HG03442 (cell line): ENCODE measurements around the gene KIF5C.
A peak's percentile ranks its signal among the peaks of the same experiment; 100 is the strongest.
"Not testable (repeated sequence)": the region's sequence is repeated elsewhere in the genome, so short reads cannot be mapped to it uniquely, and the experiment has no call there.

Experiments
- ATAC-seq: cut with Tn5 transposase; IDR thresholded peaks from one replicate; pipeline ENCODE4 v1.9.1; 2021; ENCODE audit warnings: mild to moderate bottlenecking, moderate library complexity; ENCODE audit not compliant: unreplicated experiment

KIF5C gene

GRCh38 chr2:148959745-148960144 lies 84.7 kb downstream of the KIF5C start:
- no peak for ATAC-seq

DNA sequence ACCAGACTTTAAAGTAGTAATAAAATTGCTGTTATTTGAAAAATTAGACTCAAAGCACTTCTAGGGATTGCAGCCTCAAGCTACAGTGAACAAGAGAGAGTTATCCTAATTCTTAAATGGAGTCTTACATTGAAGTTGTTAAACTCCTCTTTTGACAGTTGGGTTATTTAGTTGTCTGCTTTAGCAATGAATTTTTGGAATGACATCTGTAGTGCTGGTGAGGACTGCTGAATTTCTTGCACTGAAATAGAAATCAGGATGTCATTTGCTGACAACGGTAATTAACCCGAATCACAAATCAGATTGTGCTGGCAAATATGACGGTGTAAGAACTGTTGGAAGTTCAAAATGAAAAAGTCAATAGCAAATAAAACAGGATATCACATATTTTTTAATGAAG lies 85.5 kb downstream of the KIF5C start:
- ATAC-seq = no peak

DNA sequence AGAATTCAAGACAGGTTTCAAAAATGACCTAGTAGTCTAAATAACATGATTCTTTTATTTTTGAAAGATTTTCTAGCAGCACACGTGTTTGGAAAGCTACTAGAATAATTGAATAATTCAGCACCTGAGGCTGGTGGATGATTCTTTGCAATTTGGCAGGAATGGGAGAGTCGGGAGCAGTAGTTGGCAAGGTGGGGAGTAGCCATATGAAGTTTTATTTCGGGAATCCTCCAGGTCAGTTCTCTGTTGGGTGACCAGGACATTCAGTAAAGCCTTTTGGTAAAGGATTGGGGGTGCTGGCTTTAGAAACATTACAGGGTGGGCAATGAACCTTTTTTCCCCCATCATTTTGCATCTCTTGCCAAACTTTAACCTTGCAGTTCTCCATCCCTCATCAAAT lies 88.4 kb downstream of the KIF5C start:
- no peak for ATAC-seq

- peak; percentile 58 for ATAC-seq
Measured at GRCh38 chr2:148965623-148966437, 90.8 kb downstream of the KIF5C start.

DNA sequence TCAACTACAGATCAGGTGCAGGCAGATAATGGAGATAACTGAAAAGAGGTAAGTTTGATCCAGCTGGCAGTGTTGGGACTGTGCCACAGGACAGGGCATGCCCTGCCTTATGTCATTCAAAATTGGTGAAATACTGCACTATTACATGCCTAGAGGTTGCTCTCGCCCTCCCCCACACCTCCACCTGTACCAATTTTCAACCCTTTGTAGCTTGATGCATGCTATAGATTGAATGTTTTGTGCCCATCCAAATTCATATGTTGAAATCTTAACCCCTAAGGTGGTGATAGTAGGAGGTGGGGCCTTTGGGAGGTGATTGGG lies 91.4 kb downstream of the KIF5C start:
- no peak for ATAC-seq

GRCh38 chr2:148967056-148967455 lies 92.0 kb downstream of the KIF5C start:
- no peak for ATAC-seq

GRCh38 chr2:148967578-148967977 lies 92.6 kb downstream of the KIF5C start:
- ATAC-seq = no peak

- no peak for ATAC-seq
Measured at GRCh38 chr2:148968301-148968700, 93.3 kb downstream of the KIF5C start.

DNA sequence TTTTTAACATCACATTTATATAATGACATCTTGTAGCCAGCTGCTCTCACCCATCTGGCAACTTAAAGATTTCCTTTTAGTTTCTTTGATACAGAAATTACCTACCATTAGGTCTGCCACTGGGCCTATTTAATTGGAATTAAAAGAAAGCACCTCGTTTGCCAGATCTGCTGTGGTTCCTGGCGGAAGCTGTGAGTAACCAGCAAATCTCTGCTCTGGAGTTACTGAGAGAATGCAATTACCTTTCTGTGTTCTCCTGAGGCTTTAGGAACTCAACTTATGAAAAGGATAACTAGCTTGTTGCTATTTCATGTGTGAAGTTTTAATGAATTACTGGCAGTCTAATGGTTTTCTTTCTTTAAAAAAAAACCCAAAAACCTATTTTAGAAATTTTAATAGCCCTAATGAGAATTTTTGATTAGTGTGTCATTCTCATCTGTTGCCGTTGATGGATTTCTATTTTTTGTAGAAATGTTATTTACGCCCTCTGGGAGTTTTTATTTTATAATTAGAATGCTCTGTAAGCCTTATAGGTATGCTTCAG lies 93.8 kb downstream of the KIF5C start:
- no peak for ATAC-seq

DNA sequence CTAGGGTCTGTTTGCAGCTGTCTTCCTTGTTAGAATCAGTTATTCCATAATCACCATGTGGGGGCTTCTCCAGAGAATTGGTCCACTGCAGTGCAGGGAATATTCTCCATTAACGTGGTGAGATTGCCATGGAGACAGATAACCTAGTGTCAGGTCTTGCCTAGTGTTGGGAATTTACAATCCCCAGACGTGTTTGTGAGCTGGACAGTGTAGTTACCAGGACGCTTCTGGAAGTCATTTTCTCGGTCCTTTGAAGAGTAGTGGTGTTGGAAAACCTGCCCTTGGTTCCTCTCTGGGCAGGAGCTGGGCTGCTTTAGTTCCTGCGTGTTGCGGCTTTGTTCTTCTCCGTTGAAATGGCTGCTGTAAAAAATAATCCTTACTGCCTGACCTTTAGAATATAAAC lies 94.6 kb downstream of the KIF5C start:
- ATAC-seq = no peak

DNA sequence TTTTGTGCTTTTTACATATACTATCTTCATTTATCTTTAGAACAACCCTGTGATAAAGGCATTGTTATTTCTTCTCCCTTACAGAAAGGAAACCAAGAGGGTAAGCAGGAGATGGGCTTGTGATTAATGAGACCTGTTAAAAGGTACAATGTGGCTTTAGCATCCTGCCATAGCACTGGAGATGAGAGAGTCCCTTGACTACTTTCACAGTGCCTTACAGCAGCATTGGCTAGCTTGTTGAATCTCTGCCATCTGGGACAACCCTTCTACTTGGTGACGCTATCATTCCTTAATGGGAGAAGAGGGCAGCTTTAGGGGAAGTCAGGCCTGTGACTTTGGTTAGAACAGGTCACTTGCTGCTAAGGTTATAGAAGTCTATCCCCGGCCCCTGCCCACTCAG lies 95.4 kb downstream of the KIF5C start:
- no peak for ATAC-seq

DNA sequence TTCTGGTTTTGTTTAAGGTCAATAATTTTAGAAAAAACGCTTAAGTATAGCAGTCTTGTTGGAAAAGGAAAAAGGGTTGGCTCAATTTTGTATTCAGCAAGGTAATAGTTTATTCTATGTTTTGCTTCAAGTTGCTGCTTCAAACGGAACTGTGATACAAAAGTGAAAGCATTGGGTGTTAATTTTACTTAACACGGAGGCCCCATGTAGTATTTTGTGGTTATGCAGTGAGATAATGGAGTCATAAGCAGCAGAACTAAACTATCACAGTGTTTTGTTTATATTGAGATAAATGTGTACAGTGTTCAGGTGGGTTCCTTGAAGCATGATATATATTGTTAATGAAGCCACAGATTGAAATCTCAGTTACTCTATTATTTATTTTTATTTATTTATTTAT lies 96.5 kb downstream of the KIF5C start:
- ATAC-seq = peak; percentile 91

GRCh38 chr2:148974095-148974494 lies 99.1 kb downstream of the KIF5C start:
- no peak for ATAC-seq

GRCh38 chr2:148978026-148978685 lies 103.1 kb downstream of the KIF5C start:
- no peak for ATAC-seq

DNA sequence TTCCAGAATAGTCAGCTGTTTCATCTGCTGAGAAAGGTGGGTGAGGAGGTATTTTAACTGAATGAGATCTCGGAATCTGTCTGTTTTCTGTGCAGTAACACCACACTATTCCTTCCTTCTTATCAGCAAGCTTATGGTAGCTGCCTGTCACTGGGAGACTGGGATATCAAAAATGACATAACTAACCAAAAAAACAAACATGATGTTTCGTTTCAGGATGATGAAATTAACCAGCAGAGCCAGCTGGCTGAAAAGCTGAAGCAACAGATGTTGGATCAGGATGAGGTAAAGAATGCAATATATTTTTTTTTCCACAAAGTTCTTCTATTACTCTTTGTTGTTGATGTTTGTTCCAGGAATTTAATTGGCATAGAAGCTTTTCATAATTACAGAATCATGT lies 103.7 kb downstream of the KIF5C start:
- ATAC-seq = no peak

DNA sequence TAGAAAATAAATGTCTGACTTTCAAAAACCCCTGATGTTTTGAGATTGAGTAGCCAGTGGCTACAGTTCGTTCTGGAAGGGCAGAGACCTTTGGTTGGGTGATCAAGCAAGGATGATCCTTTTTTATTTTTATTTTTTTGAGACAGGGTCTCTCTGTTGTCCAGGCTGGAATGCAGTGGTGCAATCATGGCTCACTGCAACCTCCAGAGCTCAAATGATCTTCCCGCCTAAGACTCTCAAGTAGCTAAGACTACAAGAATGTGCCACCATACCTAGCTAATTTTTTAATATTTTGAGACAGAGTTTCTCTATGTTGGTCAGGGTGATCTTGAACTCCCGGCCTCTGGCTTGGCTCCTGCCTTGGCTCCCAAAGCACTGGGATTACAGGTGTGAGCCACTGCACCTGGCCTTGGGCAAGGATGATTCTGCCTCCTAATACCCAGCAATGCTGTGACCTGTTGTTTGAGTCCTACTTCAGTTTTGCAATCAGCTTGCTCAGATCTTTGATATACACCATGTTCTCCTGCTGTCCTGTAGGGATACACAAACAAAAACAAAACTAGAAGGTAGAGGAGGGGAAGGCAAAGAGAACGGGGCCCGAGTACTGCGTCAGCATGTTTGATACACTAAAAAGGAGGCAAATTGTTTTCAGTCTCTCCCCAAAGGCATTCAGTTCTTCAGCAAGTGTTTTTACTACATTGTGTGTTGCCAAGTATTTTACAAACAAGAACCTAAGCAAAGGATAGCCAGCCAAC lies 104.3 kb downstream of the KIF5C start:
- ATAC-seq = no peak

GRCh38 chr2:148979919-148980277 lies 104.9 kb downstream of the KIF5C start:
- ATAC-seq = no peak

GRCh38 chr2:148980496-148980895 lies 105.5 kb downstream of the KIF5C start:
- not testable (repeated sequence) for ATAC-seq

DNA sequence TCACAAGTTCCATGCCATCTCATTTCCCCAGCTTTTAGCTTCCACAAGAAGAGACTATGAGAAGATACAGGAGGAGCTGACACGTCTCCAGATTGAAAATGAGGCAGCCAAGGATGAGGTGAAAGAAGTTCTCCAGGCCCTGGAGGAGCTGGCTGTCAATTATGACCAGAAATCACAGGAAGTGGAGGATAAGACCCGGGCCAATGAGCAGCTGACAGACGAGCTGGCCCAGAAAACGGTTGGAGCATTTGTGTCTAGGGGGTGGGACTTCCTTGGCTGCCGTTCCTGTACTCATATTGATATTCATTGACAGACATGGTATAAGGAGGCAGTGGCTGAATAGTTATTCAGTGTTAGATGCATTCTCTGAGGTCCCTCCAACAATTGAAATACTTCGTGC lies 106.3 kb downstream of the KIF5C start:
- no peak for ATAC-seq

DNA sequence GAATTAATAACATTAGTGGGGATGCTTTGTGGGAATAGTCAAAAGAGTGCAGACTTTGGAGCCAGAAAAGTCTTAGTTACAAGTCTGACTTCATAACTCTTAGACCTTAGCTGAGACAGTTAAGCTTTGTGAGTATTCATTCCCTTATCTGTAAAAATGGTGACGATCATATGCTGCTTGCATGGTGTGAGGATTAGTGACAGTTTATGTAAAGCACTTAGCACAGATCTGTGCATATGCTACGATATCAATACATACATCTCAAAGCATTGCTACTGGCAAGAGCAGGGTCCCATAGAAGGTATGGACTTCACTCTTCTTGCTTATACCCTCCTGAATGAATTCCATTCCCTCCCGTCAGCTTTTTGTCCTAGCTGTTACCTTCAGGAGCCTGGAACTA lies 106.8 kb downstream of the KIF5C start:
- ATAC-seq = no peak

DNA sequence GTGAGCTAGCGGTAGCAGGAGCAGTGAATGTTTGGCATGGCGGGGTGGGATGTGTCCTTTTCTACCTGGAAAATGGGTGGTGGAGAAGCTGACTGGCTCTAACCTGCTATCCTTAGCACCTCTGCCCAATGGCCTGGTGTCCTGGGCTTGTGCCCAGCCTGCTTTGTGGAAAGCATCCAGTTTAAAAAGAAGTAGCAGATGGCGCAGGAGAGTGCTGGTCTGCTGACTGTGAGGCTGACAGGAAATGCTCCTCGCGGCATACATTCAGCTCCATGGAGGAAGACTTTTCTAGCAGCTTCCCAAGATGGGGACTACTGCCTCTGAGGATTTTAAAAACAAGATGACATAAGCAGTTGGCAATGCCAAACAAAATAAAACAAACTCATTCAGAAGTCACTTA lies 107.3 kb downstream of the KIF5C start:
- ATAC-seq = no peak

- no peak for ATAC-seq
Measured at GRCh38 chr2:148983896-148984295, 108.9 kb downstream of the KIF5C start.
